PFSK-1 (cell line): ENCODE measurements around the gene PRKN.

Experiments
- FOXP2 ChIP-seq: optimal IDR thresholded peaks from 2 replicates; pipeline ENCODE3; 2011; ENCODE audit warnings: borderline replicate concordance, control low read depth, inconsistent platforms; ENCODE audit not compliant: insufficient read depth; ENCODE audit errors: extremely low read length, extremely low read depth
- POLR2AphosphoS5 ChIP-seq: IDR thresholded peaks from 2 replicates; pipeline ENCODE4 v1.6.1; 2012; ENCODE audit warnings: low read depth, mild to moderate bottlenecking, control low read depth, low read length, moderate library complexity
- SIN3A ChIP-seq: IDR thresholded peaks from 2 replicates; pipeline ENCODE4 v1.6.1; 2012; ENCODE audit warnings: mild to moderate bottlenecking, low read length, moderate library complexity, borderline replicate concordance; ENCODE audit not compliant: insufficient read depth
- TAF1 ChIP-seq: IDR thresholded peaks from 2 replicates; pipeline ENCODE4 v1.6.1; 2012; ENCODE audit warnings: low read length, control low read depth, borderline replicate concordance; ENCODE audit not compliant: insufficient read depth
- TF ChIP-seq, protein P1 (sequence below), 2 experiments: IDR thresholded peaks; 2 replicates each; pipeline versions ENCODE4 v1.6.1 to v1.8.0; 2011 to 2012; ENCODE audit warnings: low read depth in 2 of 2, low read length in 2 of 2, control low read depth in 1 of 2, inconsistent platforms in 1 of 2, mild to moderate bottlenecking in 1 of 2, moderate library complexity in 1 of 2; ENCODE audit not compliant: insufficient read depth in 1 of 2

Gene PRKN

DNA sequence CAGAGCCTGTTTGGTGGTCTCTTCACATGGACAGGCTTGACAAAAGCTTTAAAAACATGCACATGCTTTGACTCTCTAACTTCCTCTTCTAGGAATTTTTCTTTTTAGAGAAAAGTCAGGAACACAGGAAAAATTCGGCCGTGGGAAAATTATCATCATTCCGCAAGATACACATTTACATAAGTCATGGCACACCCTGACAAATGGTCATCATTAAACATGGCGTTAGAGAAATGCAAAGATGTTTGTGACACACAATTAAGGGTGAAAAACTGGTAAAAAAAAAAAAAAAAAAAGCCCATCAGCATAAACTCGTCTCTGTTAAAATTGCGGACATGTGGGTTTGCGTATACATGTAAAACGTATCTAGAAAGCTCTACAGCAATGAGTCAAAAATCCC lies 1319.5 kb downstream of the PRKN start:
- TF ChIP-seq TAF1 (no peak), SIN3A (no peak), FOXP2 (no peak), POLR2AphosphoS5 (no peak)
- TF ChIP-seq, protein P1, sequence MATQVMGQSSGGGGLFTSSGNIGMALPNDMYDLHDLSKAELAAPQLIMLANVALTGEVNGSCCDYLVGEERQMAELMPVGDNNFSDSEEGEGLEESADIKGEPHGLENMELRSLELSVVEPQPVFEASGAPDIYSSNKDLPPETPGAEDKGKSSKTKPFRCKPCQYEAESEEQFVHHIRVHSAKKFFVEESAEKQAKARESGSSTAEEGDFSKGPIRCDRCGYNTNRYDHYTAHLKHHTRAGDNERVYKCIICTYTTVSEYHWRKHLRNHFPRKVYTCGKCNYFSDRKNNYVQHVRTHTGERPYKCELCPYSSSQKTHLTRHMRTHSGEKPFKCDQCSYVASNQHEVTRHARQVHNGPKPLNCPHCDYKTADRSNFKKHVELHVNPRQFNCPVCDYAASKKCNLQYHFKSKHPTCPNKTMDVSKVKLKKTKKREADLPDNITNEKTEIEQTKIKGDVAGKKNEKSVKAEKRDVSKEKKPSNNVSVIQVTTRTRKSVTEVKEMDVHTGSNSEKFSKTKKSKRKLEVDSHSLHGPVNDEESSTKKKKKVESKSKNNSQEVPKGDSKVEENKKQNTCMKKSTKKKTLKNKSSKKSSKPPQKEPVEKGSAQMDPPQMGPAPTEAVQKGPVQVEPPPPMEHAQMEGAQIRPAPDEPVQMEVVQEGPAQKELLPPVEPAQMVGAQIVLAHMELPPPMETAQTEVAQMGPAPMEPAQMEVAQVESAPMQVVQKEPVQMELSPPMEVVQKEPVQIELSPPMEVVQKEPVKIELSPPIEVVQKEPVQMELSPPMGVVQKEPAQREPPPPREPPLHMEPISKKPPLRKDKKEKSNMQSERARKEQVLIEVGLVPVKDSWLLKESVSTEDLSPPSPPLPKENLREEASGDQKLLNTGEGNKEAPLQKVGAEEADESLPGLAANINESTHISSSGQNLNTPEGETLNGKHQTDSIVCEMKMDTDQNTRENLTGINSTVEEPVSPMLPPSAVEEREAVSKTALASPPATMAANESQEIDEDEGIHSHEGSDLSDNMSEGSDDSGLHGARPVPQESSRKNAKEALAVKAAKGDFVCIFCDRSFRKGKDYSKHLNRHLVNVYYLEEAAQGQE (IDR thresholded peaks at IDR 0.05; ENCODE audit: insufficient read depth in 1 of 2, low read depth in 2 of 2, low read length in 2 of 2) = no peak

DNA sequence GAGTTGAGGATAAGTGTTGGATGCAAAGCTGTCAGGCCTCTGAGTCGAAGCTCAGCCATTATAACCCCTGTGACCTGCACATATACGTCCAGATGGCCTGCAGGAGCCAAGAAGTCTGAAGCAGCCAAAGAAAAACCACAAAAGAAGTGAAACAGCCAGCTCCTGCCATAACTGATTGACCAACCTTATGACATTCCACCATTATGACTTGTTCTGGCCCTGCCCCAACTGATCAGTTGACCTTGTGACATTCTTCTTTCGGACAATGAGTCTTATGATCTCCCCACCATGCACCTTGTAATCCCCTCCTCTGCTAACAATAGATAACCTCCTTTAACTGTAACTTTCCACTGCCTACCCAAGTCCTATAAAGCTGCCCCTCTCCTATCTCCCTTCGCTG lies 1320.0 kb downstream of the PRKN start:
- TF ChIP-seq TAF1 (no peak), POLR2AphosphoS5 (no peak), FOXP2 (no peak), SIN3A (no peak)
- TF ChIP-seq, protein P1 (IDR thresholded peaks at IDR 0.05; ENCODE audit: insufficient read depth in 1 of 2, low read depth in 2 of 2, low read length in 2 of 2) = no peak

DNA sequence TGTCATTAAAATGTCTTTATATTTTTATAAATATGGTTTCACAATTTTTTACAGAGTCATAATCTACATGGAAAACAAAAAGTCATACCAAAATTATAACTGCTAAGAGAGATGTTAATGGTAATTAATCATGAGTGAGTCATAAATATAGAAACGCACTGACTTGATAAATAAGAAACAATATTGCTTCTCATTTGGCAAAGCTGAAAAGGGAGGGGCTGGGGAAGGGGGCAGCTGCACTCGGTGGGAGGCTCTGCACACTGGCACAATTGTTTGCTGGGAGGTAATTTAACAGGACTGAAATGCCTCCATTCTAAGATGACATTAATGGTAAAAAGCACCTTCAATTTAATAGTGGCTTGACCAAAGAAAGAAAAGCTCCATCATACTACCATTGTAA lies 1320.5 kb downstream of the PRKN start:
- no peak for TF ChIP-seq POLR2AphosphoS5
- no peak for TF ChIP-seq FOXP2
- no peak for TF ChIP-seq TAF1
- no peak for TF ChIP-seq SIN3A
- TF ChIP-seq, protein P1 (IDR thresholded peaks at IDR 0.05; ENCODE audit: insufficient read depth in 1 of 2, low read depth in 2 of 2, low read length in 2 of 2) = no peak

DNA sequence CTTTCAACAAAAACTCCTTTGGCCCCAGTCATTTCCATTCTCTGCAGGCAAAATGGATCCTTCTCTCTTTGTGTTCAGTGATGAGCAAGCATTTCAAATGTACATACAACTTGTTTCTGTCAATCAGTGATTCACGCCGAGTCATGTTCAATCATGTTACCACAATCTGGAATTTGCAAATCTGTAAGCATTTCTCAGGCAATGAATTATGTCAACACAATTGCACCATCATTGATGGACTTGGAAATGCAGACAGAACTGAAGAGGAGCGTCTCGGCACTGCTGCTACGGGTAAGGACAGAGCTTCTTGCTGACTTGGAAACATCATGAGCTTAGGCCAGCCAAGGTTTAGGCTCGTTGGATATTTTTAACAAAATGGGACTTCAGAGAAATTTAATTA lies 1320.9 kb downstream of the PRKN start:
- TF ChIP-seq FOXP2 (no peak), SIN3A (no peak), POLR2AphosphoS5 (no peak), TAF1 (no peak)
- TF ChIP-seq, protein P1 (IDR thresholded peaks at IDR 0.05; ENCODE audit: insufficient read depth in 1 of 2, low read depth in 2 of 2, low read length in 2 of 2) = no peak

DNA sequence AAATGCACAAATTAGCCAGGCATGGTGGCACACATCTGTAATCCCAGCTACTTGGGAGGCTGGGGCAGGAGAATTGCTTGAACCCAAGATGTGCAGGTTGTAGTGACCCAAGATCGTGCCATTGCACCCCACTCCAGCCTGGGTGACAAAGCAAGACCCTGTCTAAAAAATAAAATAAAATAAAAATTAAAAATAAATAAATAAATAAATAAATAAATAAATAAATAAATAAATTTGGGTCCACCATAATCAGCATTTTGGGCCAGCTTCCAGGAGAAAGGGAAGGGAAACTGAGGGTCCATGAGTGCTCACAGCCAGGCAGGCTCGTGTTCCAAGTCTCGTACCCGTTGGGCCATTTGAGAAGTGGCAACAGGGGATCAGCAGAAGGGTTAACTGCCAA lies 1322.1 kb downstream of the PRKN start:
- TF ChIP-seq, protein P1 (IDR thresholded peaks at IDR 0.05; ENCODE audit: insufficient read depth in 1 of 2, low read depth in 2 of 2, low read length in 2 of 2) = no peak
- TF ChIP-seq POLR2AphosphoS5 = no peak
- no peak for TF ChIP-seq FOXP2
